ENCODE data around the gene VPREB3. TPM values are rescaled to one million over a fixed set of nuclear protein-coding genes. Genes with fewer than 3 reads are reported as not detected.
A peak's percentile ranks its signal among the peaks of the same experiment; 100 is the strongest.

VPREB3 gene
- total RNA-seq, 2 experiments from 2014 or later, result not detected

DNA sequence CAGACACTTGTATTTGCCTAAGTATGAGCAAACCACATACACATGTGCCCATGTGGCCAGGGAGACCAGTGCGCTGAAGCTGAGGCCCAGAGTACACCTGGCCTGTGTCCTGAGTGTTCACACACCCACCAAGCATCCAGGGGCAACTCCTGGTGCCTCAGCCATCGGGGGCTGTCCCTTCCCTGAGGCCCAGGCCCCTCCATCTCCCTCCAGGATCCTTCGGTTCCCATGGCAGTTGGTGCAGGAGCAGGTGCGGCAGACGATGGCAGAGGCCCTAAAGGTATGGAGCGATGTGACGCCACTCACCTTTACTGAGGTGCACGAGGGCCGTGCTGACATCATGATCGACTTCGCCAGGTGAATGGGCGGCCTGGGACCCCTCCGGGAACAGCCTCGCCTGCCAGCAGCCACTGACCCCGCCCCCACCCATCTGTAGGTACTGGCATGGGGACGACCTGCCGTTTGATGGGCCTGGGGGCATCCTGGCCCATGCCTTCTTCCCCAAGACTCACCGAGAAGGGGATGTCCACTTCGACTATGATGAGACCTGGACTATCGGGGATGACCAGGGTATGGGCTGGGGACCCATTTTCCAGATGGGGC, 26.0 kb upstream of the VPREB3 start:
- H3K36me3 Mint-ChIP-seq (ENCODE audit: low read depth), result no peaks in the 10 kb centered on the region
- intact Hi-C loops (cut with micrococcal nuclease), result no loop called here
- CTCF ChIA-PET, result no interaction called here

DNA sequence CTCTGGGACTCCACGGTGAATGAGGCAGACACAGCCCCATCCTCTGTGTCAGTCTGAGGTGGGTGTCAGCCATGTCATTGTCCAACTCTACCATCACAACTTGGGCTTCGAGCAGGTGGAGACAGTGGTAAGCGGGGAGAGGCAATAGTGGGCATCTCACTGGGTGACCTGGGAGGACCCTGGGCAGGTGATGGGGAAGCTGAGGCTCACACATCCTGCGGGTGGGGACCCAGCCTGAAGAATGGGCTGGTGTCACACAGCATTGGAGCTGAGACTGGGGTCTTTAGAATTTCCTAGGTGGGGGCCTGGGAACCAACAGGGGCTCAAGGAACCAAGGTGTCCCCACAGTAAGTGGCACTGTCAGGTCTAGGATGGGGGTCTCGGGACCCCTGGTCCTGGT, 25.5 kb upstream of the VPREB3 start:
- no peak overlapping the region for H3K4me3 Mint-ChIP-seq
- H3K9me3 Mint-ChIP-seq, result no peaks in the 10 kb centered on the region
- peaks cover 3% of the 10 kb centered on the region for H3K4me1 Mint-ChIP-seq (ENCODE audit: low read depth)
- no peaks in the 10 kb centered on the region for H3K36me3 Mint-ChIP-seq (ENCODE audit: low read depth)
- no peaks in the 10 kb centered on the region for H3K27me3 Mint-ChIP-seq (ENCODE audit: low read depth)
- DNase-seq, result no peak
- CTCF ChIA-PET, result no interaction called here
- H3K27ac Mint-ChIP-seq, result no peak overlapping the region
- intact Hi-C loops (cut with micrococcal nuclease), result no loop called here

More for the DNA sequence above, 26.0 kb upstream of the VPREB3 start:
- H3K4me1 Mint-ChIP-seq (ENCODE audit: low read depth), result peaks cover 3% of the 10 kb centered on the region
- H3K4me3 Mint-ChIP-seq, result no peak overlapping the region
- no peak overlapping the region for H3K27ac Mint-ChIP-seq
- H3K9me3 Mint-ChIP-seq, result no peaks in the 10 kb centered on the region
- DNase-seq, result no peak
- H3K27me3 Mint-ChIP-seq (ENCODE audit: low read depth), result no peaks in the 10 kb centered on the region

DNA sequence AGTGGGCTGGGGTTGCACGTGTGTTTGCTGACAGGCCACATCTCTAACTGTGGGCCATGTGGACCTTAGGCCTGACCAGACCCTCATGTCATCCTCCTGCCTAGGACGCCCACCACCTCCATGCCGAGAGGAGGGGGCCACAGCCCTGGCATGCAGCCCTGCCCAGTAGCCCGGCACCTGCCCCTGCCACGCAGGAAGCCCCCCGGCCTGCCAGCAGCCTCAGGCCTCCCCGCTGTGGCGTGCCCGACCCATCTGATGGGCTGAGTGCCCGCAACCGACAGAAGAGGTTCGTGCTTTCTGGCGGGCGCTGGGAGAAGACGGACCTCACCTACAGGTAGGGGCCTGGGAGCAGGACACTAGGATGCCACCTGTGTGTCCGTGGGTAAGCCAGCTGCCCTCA, 24.9 kb upstream of the VPREB3 start:
- no peak for DNase-seq
- Mint-ChIP-seq H3K27me3 (ENCODE audit: low read depth) (no peaks in the 10 kb centered on the region), H3K4me3 (no peak overlapping the region), H3K4me1 (ENCODE audit: low read depth) (no peaks in the 10 kb centered on the region), H3K27ac (no peak overlapping the region), H3K9me3 (no peaks in the 10 kb centered on the region), H3K36me3 (ENCODE audit: low read depth) (no peaks in the 10 kb centered on the region)
- intact Hi-C loops (cut with micrococcal nuclease), result no loop called here
- CTCF ChIA-PET, result no interaction called here

DNA sequence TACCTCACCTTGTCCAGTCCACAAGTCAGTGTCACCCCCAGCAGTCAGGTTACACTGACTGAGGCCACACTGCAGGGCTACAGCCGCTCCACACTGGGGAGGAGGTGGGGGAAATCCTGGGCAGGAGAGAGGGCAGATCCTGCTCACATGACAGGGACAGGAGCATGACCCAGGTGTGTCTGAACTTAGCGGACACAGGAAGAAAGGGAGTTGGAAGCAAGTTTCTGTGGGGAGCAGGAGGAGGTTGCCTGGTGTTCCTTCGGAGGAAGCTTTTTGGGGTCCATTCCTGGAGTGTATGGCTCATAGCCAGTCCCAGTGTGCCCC, 24.3 kb upstream of the VPREB3 start:
- intact Hi-C loops (cut with micrococcal nuclease), result no loop called here
- no peak overlapping the region for H3K4me3 Mint-ChIP-seq
- DNase-seq, result no peak
- H3K4me1 Mint-ChIP-seq (ENCODE audit: low read depth), result no peaks in the 10 kb centered on the region
- no peaks in the 10 kb centered on the region for H3K36me3 Mint-ChIP-seq (ENCODE audit: low read depth)
- no peaks in the 10 kb centered on the region for H3K9me3 Mint-ChIP-seq
- CTCF ChIA-PET, result no interaction called here
- no peaks in the 10 kb centered on the region for H3K27me3 Mint-ChIP-seq (ENCODE audit: low read depth)
- no peak overlapping the region for H3K27ac Mint-ChIP-seq

DNA sequence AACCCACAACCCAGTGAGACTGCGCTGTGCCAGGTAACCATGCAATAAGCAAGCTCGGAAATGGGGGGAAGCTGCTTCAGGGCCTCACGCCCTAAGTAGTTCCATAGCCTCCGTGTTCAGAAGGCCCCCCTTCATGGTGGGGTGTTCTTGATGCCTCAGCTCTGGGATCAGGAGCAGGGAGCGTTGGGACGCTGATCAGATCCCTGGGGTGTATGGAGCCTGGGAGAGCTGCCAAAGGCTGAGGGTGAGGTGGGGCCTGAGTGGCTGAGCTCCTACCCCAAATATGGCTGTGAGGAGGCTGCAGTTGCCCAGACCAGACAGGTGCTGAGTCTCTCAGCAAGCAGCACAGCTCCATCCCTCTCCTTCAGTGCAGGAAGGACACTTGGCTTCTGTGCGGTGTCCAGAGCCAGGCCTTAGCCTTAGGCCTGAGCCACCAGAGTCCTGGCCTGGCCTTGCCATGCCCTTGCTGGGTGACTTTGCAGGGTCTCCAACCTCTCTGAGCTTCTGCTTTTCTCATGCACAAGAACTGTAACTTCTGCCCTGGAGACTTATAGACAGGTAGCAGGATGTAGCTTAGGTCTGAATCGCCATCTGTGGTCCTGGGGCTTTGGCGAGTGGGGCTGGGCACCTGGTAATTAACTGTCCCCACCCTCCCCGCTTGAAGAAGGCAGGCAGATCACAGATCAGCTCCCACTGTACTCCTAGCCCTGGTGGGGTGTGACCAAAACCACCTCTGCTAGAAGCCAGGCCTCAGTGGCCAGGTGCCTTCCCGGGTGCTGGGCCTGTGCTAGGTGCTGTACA, 23.8 kb upstream of the VPREB3 start:
- no peaks in the 10 kb centered on the region for H3K9me3 Mint-ChIP-seq
- H3K27me3 Mint-ChIP-seq (ENCODE audit: low read depth), result no peaks in the 10 kb centered on the region
- H3K4me3 Mint-ChIP-seq, result no peak overlapping the region
- no peak overlapping the region for H3K27ac Mint-ChIP-seq
- intact Hi-C loops (cut with micrococcal nuclease), result no loop called here
- no peaks in the 10 kb centered on the region for H3K36me3 Mint-ChIP-seq (ENCODE audit: low read depth)
- DNase-seq, result no peak
- CTCF ChIA-PET, result interaction anchor here (0.7 to 0.8 kb wide), 2 partner anchors 9 to 11 kb away, joined by 3 to 4 read pairs; no protein-coding TSS in a partner anchor
- H3K4me1 Mint-ChIP-seq (ENCODE audit: low read depth), result peaks cover 5% of the 10 kb centered on the region

DNA sequence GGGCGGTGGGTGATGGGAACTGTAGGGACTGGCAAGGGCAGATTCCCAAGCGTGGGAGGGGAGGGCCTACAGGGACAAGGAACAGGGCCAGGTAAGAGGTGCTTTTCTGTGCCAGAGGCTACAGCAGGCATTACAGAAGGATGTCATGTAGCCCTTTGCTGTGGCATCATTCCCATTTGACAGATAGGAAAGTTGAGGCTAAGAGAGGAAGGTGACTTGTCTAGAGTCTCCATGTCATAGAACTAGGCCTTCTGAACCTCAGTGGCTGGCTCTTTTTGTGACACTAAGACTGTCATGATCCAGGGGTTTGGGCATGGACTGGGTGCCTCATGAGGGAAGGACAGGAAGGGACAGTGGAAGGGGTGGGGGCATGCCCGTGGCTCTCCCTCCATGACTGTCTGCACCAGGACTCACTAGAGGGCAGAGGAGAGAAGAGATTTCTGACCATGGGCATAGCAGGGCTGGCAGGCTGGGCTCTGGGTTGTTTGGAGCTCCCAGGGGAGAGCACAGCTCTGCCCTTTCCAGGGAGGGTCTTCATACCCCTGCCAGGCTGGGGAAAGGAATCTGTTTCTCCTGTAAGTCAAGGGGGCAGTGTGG, 21.7 kb upstream of the VPREB3 start:
- DNase-seq, result no peak
- intact Hi-C loops (cut with micrococcal nuclease), result no loop called here

DNA sequence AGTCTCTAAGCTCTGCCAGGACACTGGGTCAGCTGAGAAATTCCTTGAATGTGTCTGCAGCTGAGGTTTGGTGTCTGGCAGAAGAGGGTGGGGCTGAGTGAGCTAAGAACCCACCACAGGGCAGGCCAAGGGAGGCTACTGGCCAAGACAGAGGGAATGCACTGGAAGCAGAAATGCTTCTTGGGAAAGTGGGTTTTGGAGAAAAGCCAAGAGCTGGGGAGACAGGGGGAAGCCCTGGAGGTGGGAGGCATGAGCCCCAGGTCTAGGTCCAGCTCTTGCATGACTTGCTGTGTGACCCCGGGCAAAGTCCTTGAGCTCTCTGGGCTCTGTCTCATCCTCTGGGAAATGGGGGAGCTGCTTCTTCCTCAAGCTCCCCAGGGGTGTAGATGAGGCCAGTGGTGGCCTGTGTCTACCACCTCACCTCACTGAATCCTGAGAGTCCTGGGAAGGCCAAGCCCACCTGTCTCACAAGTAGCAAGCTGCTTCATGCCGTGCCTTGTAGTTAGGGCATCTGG, 20.8 kb upstream of the VPREB3 start:
- no peaks in the 10 kb centered on the region for H3K9me3 Mint-ChIP-seq
- H3K36me3 Mint-ChIP-seq (ENCODE audit: low read depth), result no peaks in the 10 kb centered on the region
- peaks cover 19% of the 10 kb centered on the region for H3K4me1 Mint-ChIP-seq (ENCODE audit: low read depth)
- H3K27me3 Mint-ChIP-seq (ENCODE audit: low read depth), result no peaks in the 10 kb centered on the region
- no peak overlapping the region for H3K4me3 Mint-ChIP-seq
- no peak for DNase-seq
- intact Hi-C loops (cut with micrococcal nuclease), result no loop called here
- H3K27ac Mint-ChIP-seq, result no peak overlapping the region
- CTCF ChIA-PET, result interaction anchor here (0.9 to 1.2 kb wide), 2 partner anchors 8 to 75 kb away, joined by 3 read pairs; no protein-coding TSS in a partner anchor

More for the DNA sequence above, 21.7 kb upstream of the VPREB3 start:
- Mint-ChIP-seq H3K4me1 (ENCODE audit: low read depth) (peaks cover 16% of the 10 kb centered on the region), H3K9me3 (no peaks in the 10 kb centered on the region), H3K27me3 (ENCODE audit: low read depth) (no peaks in the 10 kb centered on the region), H3K36me3 (ENCODE audit: low read depth) (no peaks in the 10 kb centered on the region), H3K27ac (no peak overlapping the region), H3K4me3 (no peak overlapping the region)
- CTCF ChIA-PET, result interaction anchor here (0.9 to 1.2 kb wide), 2 partner anchors 9 to 74 kb away, joined by 3 read pairs; no protein-coding TSS in a partner anchor

DNA sequence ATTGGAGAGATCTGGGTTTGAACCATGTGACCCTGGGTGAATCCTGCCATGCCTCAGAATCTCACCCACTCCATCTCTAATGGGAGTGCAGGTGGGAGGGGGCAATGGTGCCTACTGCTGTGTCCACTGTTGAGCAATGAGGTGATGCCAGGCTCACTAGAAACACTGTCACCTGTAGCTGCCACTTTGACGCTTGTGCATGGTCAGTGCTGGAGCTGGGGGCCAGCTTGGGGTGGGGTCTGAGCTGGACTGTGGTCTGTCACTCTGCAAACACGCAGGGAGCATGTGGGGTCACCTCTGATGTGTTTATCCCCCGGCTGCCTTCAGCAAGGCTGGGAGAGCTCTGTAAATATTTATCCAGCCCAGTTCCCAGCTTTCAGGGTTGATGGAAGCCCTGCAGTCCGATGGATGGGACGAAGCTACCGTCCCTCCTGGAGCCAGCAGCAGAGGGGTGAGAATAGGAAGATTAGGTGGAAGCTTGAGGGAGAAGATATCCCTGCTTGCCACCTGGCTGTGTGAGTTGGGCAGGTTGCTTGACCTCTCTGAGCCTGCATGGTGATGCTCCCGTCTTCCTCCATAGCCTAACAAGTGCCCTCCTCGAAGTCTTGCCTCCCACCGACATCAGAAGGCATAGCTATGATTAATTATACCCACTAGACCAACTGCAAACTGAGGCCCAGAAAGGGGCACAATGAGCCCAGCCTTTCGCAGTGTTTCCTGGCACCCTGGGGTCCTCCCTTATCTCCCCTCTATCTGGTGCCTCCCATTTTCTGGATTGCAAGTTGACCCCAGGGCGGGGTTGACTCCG, 20.1 kb upstream of the VPREB3 start:
- intact Hi-C loops (cut with micrococcal nuclease), result no loop called here
- CTCF ChIA-PET, result interaction anchor here (1.2 kb wide), 1 partner anchor 7 kb away, joined by 3 read pairs; no protein-coding TSS in a partner anchor

DNA sequence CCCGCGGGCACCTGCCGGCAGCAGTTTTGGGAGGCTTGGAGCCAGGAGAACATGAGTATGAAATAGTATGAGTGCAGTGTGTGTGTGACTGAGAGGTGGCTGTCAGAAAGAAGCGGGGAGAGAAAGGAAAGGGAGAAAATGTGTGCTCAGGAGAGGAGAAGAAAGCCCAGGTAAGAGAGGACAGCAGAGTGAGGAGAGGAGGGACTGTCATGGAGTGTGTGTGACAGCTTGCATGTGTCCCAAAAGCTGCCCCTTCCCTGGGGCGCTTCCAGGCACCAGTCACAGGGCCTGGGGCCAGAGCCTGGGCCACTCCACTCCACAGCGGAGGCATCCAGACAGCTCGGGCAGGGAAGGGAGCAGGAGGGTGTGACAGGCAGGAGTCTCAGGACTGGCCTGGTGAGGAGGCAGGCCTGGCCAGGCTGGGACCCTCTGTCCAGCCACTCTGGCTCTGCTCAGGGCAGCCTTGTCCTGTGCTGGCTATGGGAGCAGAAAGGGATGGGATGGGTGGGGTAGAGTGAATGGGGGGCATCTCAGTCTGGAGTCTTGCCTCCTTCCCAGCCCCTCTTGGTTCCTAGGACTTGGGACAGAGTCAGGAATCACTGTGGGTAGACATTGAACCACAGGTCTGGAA, 19.4 kb upstream of the VPREB3 start:
- Mint-ChIP-seq H3K9me3 (no peaks in the 10 kb centered on the region), H3K36me3 (ENCODE audit: low read depth) (no peaks in the 10 kb centered on the region), H3K4me3 (peak overlapping the region; percentile 59), H3K4me1 (ENCODE audit: low read depth) (peaks cover 19% of the 10 kb centered on the region), H3K27me3 (ENCODE audit: low read depth) (no peaks in the 10 kb centered on the region), H3K27ac (no peak overlapping the region)
- DNase-seq, result no peak
- CTCF ChIA-PET, result no interaction called here
- intact Hi-C loops (cut with micrococcal nuclease), result no loop called here

More for the DNA sequence above, 20.1 kb upstream of the VPREB3 start:
- H3K27ac Mint-ChIP-seq, result no peak overlapping the region
- no peaks in the 10 kb centered on the region for H3K36me3 Mint-ChIP-seq (ENCODE audit: low read depth)
- H3K4me1 Mint-ChIP-seq (ENCODE audit: low read depth), result peaks cover 19% of the 10 kb centered on the region
- H3K27me3 Mint-ChIP-seq (ENCODE audit: low read depth), result no peaks in the 10 kb centered on the region
- H3K4me3 Mint-ChIP-seq, result no peak overlapping the region
- H3K9me3 Mint-ChIP-seq, result no peaks in the 10 kb centered on the region
- DNase-seq, result no peak

DNA sequence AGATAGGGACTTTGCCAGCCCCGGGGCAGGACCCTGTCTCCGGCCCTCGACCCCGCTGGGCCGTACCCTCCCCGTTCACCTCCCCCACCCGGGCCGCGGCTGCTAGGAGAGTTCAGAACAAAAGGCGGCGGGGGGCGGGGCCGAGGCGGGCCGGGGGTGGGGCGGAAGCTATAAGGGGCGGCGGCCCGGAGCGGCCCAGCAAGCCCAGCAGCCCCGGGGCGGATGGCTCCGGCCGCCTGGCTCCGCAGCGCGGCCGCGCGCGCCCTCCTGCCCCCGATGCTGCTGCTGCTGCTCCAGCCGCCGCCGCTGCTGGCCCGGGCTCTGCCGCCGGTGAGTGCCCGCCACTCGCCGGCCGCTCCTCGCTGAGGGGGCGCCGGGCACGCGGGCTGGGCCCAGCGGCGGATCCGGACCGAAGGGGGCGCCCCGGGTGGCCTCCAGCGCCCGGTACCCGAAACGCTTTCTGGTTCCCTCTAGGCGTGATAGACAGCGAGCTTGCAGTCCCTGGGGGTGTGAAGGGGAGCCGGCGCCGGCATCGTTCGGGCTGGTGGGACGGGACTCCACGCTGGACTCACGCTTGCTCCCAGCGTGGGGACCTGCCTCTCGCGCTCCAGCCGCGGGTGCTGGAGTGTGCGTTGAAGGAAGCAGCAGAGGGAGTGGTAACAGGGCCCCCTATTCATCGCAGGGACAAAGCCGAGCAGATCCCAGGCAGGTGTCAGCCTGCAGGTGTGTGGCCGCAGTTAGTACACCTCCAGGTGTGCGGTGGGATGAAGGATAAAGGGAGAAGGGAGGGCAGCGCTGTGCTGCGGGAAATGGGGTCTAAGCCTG, 18.6 kb upstream of the VPREB3 start, which contains the start of gene MMP11:
MMP11 (plus strand) TSS at position 201 of the 825 bp plus-strand sequence; CDS start at position 223, 22 bp downstream.
- DNase-seq, result peak; percentile 53
- Mint-ChIP-seq H3K4me1 (ENCODE audit: low read depth) (peaks cover 19% of the 10 kb centered on the region), H3K36me3 (ENCODE audit: low read depth) (no peaks in the 10 kb centered on the region), H3K4me3 (peak within 1 kb of the TSS; percentile 63), H3K27ac (no peak within 1 kb of the TSS), H3K27me3 (ENCODE audit: low read depth) (no peaks in the 10 kb centered on the region), H3K9me3 (no peaks in the 10 kb centered on the region)
- intact Hi-C loops (cut with micrococcal nuclease), result loop anchor here (1.0 kb wide), 2 partner anchors 14 to 66 kb away; partner anchors contain the start of gene DERL3
- CTCF ChIA-PET, result no interaction called here

DNA sequence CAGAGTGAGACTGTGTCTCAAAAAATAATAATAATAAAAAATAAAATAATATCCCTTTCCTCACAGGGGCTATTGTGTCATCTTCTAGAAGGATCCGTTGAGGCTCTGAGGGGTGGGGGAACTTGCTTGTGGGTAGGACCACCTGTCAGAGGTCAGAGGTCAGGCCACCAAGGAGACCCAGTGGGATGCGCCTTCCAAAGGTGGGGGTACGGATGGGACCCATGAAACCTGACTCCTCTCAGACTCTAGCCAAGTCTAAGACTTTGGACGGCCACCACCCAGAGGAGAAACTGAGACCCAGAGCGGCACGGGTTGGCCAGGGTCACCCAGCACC, 18.1 kb upstream of the VPREB3 start:
- Mint-ChIP-seq H3K36me3 (ENCODE audit: low read depth) (no peaks in the 10 kb centered on the region), H3K27ac (no peak overlapping the region), H3K4me1 (ENCODE audit: low read depth) (peaks cover 19% of the 10 kb centered on the region), H3K27me3 (ENCODE audit: low read depth) (no peaks in the 10 kb centered on the region), H3K9me3 (no peaks in the 10 kb centered on the region), H3K4me3 (peak overlapping the region; percentile 63)
- CTCF ChIA-PET, result no interaction called here
- DNase-seq, result no peak
- intact Hi-C loops (cut with micrococcal nuclease), result loop anchor here (1.0 kb wide), 2 partner anchors 15 to 67 kb away; partner anchors contain the start of gene DERL3
